Activated CD8-positive, alpha-beta T cell treated with anti-CD3 and anti-CD28 coated beads for 36 hours (primary cell): ENCODE results near the gene INPP5D. TPM values are rescaled to one million over a fixed set of nuclear protein-coding genes. Genes with fewer than 3 reads are reported as not detected.

Experiments used
- ATAC-seq: fragments of 200-7000 bp; cut with Tn5 transposase; one replicate; pipeline ENCODE4 v1.10.0; 2021; ENCODE audit warnings: mild to moderate bottlenecking, moderate library complexity
- CTCF ChIA-PET: fragments of 350-600 bp; sonication (Branson Sonifier 250); formaldehyde crosslinking; loops from one replicate; lab custom pipeline; 2021; ENCODE audit warnings: antibody characterized with exemption; lab: Charles Lee
- POLR2A ChIA-PET: fragments of 350-600 bp; sonication (Branson Sonifier 250); formaldehyde crosslinking; loops from one replicate; lab custom pipeline; 2021; ENCODE audit warnings: antibody characterized with exemption; lab: Charles Lee
- DNase-seq: peaks from one replicate; pipeline ENCODE4 v3.0.0-alpha.2; 2020
- H3K27ac Mint-ChIP-seq: one replicate; pipeline ENCODE4 v1.8.0; 2021; ENCODE audit warnings: mild to moderate bottlenecking, mixed read lengths
- H3K27me3 Mint-ChIP-seq: one replicate; pipeline ENCODE4 v1.8.0; 2021; ENCODE audit warnings: mixed read lengths
- H3K36me3 Mint-ChIP-seq: one replicate; pipeline ENCODE4 v1.8.0; 2021; ENCODE audit warnings: low read depth, mixed read lengths
- H3K4me1 Mint-ChIP-seq: one replicate; pipeline ENCODE4 v1.8.0; 2021; ENCODE audit warnings: low read depth, mixed read lengths
- H3K4me3 Mint-ChIP-seq: one replicate; pipeline ENCODE4 v1.8.0; 2021; ENCODE audit warnings: mild to moderate bottlenecking, moderate library complexity, mixed read lengths
- H3K9me3 Mint-ChIP-seq: one replicate; pipeline ENCODE4 v1.8.0; 2021; ENCODE audit warnings: mixed read lengths
- CTCF ChIP-seq: fragments of 200-600 bp; IDR thresholded peaks from one replicate; pipeline ENCODE4 v1.8.0; 2022; ENCODE audit warnings: antibody characterized with exemption, mild to moderate bottlenecking
- intact Hi-C: fragments of 100-400 bp; cut with micrococcal nuclease; formaldehyde crosslinking; loops from one replicate; pipeline ENCODE4 v1.10.0; 2022
- total RNA-seq, 2 experiments: library from RNA; stranded (reverse); gene quantifications; one replicate each; pipeline ENCODE4 v1.2.3, GENCODE V29; 2021

Gene INPP5D
- total RNA-seq, 2 experiments from 2014 or later: 38.6 to 40.2 TPM

GRCh38 chr2:233025706-233026105 is 34.4 kb upstream of the INPP5D start:
- no peak overlapping the region for H3K4me3 Mint-ChIP-seq
- no peaks in the 10 kb centered on the region for H3K9me3 Mint-ChIP-seq
- H3K4me1 Mint-ChIP-seq: no peaks in the 10 kb centered on the region
- intact Hi-C loops: no loop called here
- no peak for TF ChIP-seq CTCF
- DNase-seq: no peak
- no peak for ATAC-seq
- no peaks in the 10 kb centered on the region for H3K27me3 Mint-ChIP-seq
- POLR2A ChIA-PET: no interaction called here
- CTCF ChIA-PET: interaction anchor here (2.5 kb wide), 1 partner anchor 29 kb away, joined by 8 read pairs; no protein-coding TSS in a partner anchor
- H3K36me3 Mint-ChIP-seq: no peaks in the 10 kb centered on the region
- H3K27ac Mint-ChIP-seq: no peak overlapping the region

- Mint-ChIP-seq H3K4me3 (no peak overlapping the region), H3K36me3 (no peaks in the 10 kb centered on the region), H3K4me1 (no peaks in the 10 kb centered on the region), H3K27ac (no peak overlapping the region), H3K27me3 (no peaks in the 10 kb centered on the region), H3K9me3 (no peaks in the 10 kb centered on the region)
- ChIA-PET CTCF (interaction anchor here (2.5 kb wide), 1 partner anchor 28 kb away, joined by 8 read pairs; no protein-coding TSS in a partner anchor), POLR2A (no interaction called here)
- intact Hi-C loops: no loop called here
- DNase-seq (no peak), ATAC-seq (no peak)
- no peak for TF ChIP-seq CTCF
These were observed 33.8 kb upstream of the INPP5D start for GRCh38 chr2:233026198-233026813.

GRCh38 chr2:233029321-233029720 is 30.8 kb upstream of the INPP5D start:
- intact Hi-C loops: no loop called here
- H3K4me3 Mint-ChIP-seq: no peak overlapping the region
- no peaks in the 10 kb centered on the region for H3K9me3 Mint-ChIP-seq
- no peaks in the 10 kb centered on the region for H3K4me1 Mint-ChIP-seq
- no peaks in the 10 kb centered on the region for H3K36me3 Mint-ChIP-seq
- TF ChIP-seq CTCF: no peak
- H3K27me3 Mint-ChIP-seq: no peaks in the 10 kb centered on the region
- ATAC-seq (no peak), DNase-seq (no peak)
- H3K27ac Mint-ChIP-seq: no peak overlapping the region
- POLR2A ChIA-PET: no interaction called here
- CTCF ChIA-PET: interaction anchor here (0.7 to 2.8 kb wide), 13 partner anchors 11 to 226 kb away, joined by 3 to 12 read pairs (median 3); partner anchors contain the start of gene INPP5D

GRCh38 chr2:233031556-233032500 is 28.3 kb upstream of the INPP5D start:
- intact Hi-C loops: no loop called here
- no peak overlapping the region for H3K27ac Mint-ChIP-seq
- no peaks in the 10 kb centered on the region for H3K4me1 Mint-ChIP-seq
- no peak for TF ChIP-seq CTCF
- ATAC-seq (no peak), DNase-seq (no peak)
- POLR2A ChIA-PET: no interaction called here
- no peaks in the 10 kb centered on the region for H3K9me3 Mint-ChIP-seq
- no peak overlapping the region for H3K4me3 Mint-ChIP-seq
- no peaks in the 10 kb centered on the region for H3K36me3 Mint-ChIP-seq
- CTCF ChIA-PET: interaction anchor here (0.8 to 3.4 kb wide), 3 partner anchors 10 to 29 kb away, joined by 3 to 20 read pairs (median 4); partner anchors contain the start of gene INPP5D
- H3K27me3 Mint-ChIP-seq: no peaks in the 10 kb centered on the region
